Endodermal cell (in vitro differentiated cells): Measurements from ENCODE around the gene EFNB2. TPM values are rescaled to one million over a fixed set of nuclear protein-coding genes. Genes with fewer than 3 reads are reported as not detected.

Source experiments
- DNase-seq: peaks from one replicate; pipeline ENCODE4 v3.0.0-alpha.2; 2017
- H3K27ac ChIP-seq: 2 replicates; pipeline ENCODE4 v1.5.1; 2013; ENCODE audit warnings: mild to moderate bottlenecking, low read depth, low read length, moderate library complexity
- H3K27me3 ChIP-seq: 2 replicates; pipeline ENCODE4 v1.6.1; 2013; ENCODE audit warnings: mild to moderate bottlenecking, low read length, moderate library complexity; ENCODE audit not compliant: insufficient read depth, control insufficient read depth, poor library complexity, severe bottlenecking
- H3K36me3 ChIP-seq: 2 replicates; pipeline ENCODE4 v1.7.0; 2013; ENCODE audit warnings: mild to moderate bottlenecking, low read length, moderate library complexity; ENCODE audit not compliant: control insufficient read depth, insufficient read depth
- H3K4me1 ChIP-seq: one replicate; pipeline ENCODE4 v1.7.0; 2013; ENCODE audit warnings: low read length; ENCODE audit not compliant: control insufficient read depth, insufficient read depth
- H3K4me3 ChIP-seq: 2 replicates; pipeline ENCODE4 v1.5.1; 2013; ENCODE audit warnings: mild to moderate bottlenecking, low read length, moderate library complexity
- H3K9ac ChIP-seq: 2 replicates; pipeline ENCODE4 v1.6.1; 2013; ENCODE audit warnings: mild to moderate bottlenecking, low read length, moderate library complexity; ENCODE audit not compliant: poor library complexity, severe bottlenecking; ENCODE audit errors: extremely low read depth
- H3K9me3 ChIP-seq: 2 replicates; pipeline ENCODE4 v1.6.1; 2013; ENCODE audit warnings: mild to moderate bottlenecking, low read length, moderate library complexity; ENCODE audit not compliant: control insufficient read depth
- H3K27ac Mint-ChIP-seq: 2 replicates; pipeline ENCODE4 v1.8.0; 2020; ENCODE audit warnings: mixed read lengths
- H3K27me3 Mint-ChIP-seq: 2 replicates; pipeline ENCODE4 v1.8.0; 2021; ENCODE audit warnings: mild to moderate bottlenecking, mixed read lengths; ENCODE audit not compliant: insufficient read depth
- H3K36me3 Mint-ChIP-seq: 2 replicates; pipeline ENCODE4 v1.8.0; 2020; ENCODE audit warnings: low read depth, mixed read lengths
- H3K4me1 Mint-ChIP-seq: 2 replicates; pipeline ENCODE4 v1.8.0; 2020; ENCODE audit warnings: mixed read lengths
- H3K4me3 Mint-ChIP-seq: 2 replicates; pipeline ENCODE4 v1.8.0; 2020; ENCODE audit warnings: mild to moderate bottlenecking, moderate library complexity, mixed read lengths
- H3K9me3 Mint-ChIP-seq: 2 replicates; pipeline ENCODE4 v1.8.0; 2020; ENCODE audit warnings: mild to moderate bottlenecking, mixed read lengths
- WGBS, 2 experiments: methylation state at CpG; one replicate each; pipeline versions ENCODE4 v1.1.5 to v1.1.7; 2013; ENCODE audit warnings: missing lambda C conversion rate in 2 of 2, mixed read lengths in 1 of 2; ENCODE audit not compliant: insufficient coverage in 1 of 2, insufficient read length in 1 of 2; 5-methylcytosine and 5-hydroxymethylcytosine counted together
- total RNA-seq, 2 donors: library from RNA; stranded (reverse); fragmentation: NEBNext Ultra II Directional in 1 of 2; extraction: Animal tissue kit (Norgen Biotek cat#: 25700) in 1 of 2; gene quantifications; 2 replicates in 1 of 2; 3 replicates in 1 of 2; pipeline ENCODE4 v1.2.1, GENCODE V29; 2021
- TF ChIP-seq, protein P1 (sequence below): fragments of 200-600 bp; sonication (generic); conservative IDR thresholded peaks from 2 replicates; pipeline ENCODE4 v1.5.0; 2021; ENCODE audit warnings: antibody characterized with exemption, mild to moderate bottlenecking

Gene EFNB2
- total RNA-seq, 2 donors from 2014 or later = 0.84 to 3.1 TPM

DNA sequence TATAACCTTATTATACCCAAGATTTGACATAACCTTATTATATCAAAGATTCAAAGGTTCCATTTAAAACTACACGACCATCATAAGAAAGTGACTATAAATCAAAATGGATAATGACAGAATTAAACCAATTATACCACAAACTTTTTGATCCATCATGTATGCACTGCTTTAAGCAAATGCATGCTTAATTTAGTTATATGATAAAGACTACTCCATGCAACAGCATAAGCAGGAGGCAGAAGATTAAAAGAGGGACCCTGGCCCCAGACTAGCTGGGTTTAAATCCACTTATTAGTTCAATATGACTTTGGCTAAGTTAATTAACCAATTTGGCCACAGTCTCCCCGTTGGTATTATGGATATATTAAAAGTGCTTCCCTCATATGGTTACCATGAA, 11.4 kb downstream of the EFNB2 start:
- peaks cover 49% of the 10 kb centered on the region for H3K27me3 Mint-ChIP-seq
- TF ChIP-seq, protein P1, sequence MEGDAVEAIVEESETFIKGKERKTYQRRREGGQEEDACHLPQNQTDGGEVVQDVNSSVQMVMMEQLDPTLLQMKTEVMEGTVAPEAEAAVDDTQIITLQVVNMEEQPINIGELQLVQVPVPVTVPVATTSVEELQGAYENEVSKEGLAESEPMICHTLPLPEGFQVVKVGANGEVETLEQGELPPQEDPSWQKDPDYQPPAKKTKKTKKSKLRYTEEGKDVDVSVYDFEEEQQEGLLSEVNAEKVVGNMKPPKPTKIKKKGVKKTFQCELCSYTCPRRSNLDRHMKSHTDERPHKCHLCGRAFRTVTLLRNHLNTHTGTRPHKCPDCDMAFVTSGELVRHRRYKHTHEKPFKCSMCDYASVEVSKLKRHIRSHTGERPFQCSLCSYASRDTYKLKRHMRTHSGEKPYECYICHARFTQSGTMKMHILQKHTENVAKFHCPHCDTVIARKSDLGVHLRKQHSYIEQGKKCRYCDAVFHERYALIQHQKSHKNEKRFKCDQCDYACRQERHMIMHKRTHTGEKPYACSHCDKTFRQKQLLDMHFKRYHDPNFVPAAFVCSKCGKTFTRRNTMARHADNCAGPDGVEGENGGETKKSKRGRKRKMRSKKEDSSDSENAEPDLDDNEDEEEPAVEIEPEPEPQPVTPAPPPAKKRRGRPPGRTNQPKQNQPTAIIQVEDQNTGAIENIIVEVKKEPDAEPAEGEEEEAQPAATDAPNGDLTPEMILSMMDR = no peak
- H3K36me3 Mint-ChIP-seq = no peaks in the 10 kb centered on the region
- H3K27me3 ChIP-seq = peaks cover 9% of the 10 kb centered on the region
- H3K4me1 ChIP-seq = peaks cover 22% of the 10 kb centered on the region
- peaks cover 53% of the 10 kb centered on the region for H3K4me1 Mint-ChIP-seq
- no peaks in the 10 kb centered on the region for H3K9me3 ChIP-seq
- H3K36me3 ChIP-seq = no peaks in the 10 kb centered on the region
- no peak overlapping the region for H3K27ac ChIP-seq
- H3K27ac Mint-ChIP-seq = no peak overlapping the region
- no peak overlapping the region for H3K9ac ChIP-seq
- H3K4me3 Mint-ChIP-seq = no peak overlapping the region
- no peak for DNase-seq
- H3K9me3 Mint-ChIP-seq = no peaks in the 10 kb centered on the region
- 83 to 91% methylated on average over 1 to 2 of the region's 2 CpGs for whole genome bisulfite sequencing, 2 experiments
- no peak overlapping the region for H3K4me3 ChIP-seq

DNA sequence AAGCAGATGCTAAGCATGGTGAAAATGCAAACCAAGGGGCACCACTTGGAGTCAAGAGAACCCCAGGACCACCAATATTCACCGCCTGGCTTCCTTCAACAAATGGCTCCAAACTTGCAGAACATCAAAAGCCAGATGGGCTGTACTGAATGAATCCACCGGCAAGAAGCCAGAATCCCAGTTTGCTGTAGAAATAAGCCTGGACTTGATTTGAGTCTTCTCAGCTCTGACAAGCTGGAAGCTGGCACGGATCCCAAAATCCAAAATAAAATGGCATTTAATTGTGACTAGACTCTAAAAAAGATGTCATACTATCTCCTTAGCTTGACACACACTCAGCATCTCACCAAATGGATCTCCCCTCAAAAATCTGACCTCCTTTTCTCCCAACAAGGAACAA, 11.9 kb downstream of the EFNB2 start:
- Histone ChIP-seq H3K36me3 (no peaks in the 10 kb centered on the region), H3K9me3 (no peaks in the 10 kb centered on the region), H3K4me1 (peaks cover 17% of the 10 kb centered on the region), H3K27ac (no peak overlapping the region), H3K27me3 (peaks cover 9% of the 10 kb centered on the region), H3K4me3 (no peak overlapping the region), H3K9ac (no peak overlapping the region)
- no peak overlapping the region for H3K27ac Mint-ChIP-seq
- WGBS, 2 experiments = 94 to 100% methylated on average over 1 to 3 of the region's 3 CpGs
- H3K36me3 Mint-ChIP-seq = no peaks in the 10 kb centered on the region
- H3K4me3 Mint-ChIP-seq = no peak overlapping the region
- DNase-seq = no peak
- TF ChIP-seq, protein P1 = no peak
- H3K27me3 Mint-ChIP-seq = peaks cover 49% of the 10 kb centered on the region
- peaks cover 49% of the 10 kb centered on the region for H3K4me1 Mint-ChIP-seq
- H3K9me3 Mint-ChIP-seq = no peaks in the 10 kb centered on the region

DNA sequence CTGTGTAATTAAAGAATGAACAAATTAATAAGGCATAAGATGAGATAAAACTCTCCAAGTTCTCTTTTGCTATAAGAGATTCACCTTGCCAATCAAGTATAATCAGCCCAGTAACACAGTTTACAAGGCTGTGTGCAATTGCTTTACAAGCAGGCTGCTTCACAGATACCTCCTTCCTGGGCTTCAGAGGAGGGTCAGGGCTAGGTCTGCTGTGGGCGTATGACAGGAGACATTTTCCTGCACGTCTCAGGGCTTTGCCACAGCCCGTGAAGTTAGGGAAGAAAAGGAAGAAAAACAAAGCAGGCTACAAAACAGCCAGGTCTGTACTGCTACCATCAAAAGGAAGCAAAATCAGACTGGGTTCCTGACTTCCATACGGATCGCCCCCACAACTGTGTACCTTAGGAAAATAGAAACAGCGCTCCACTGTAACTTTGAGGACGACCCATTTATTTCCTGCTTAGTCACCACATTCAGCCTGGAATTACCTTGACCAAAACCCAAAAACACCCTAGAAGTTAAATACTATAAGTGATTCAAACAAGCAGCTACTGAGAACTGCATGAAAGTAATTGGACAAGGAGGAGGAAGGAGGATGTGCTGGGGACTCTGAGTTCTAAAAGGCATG, 12.4 kb downstream of the EFNB2 start:
- H3K9me3 Mint-ChIP-seq = no peaks in the 10 kb centered on the region
- H3K36me3 Mint-ChIP-seq = no peaks in the 10 kb centered on the region
- no peak overlapping the region for H3K9ac ChIP-seq
- TF ChIP-seq, protein P1 = no peak
- no peaks in the 10 kb centered on the region for H3K36me3 ChIP-seq
- peak overlapping the region; percentile 13 for H3K27ac ChIP-seq
- no peak overlapping the region for H3K4me3 Mint-ChIP-seq
- peaks cover 46% of the 10 kb centered on the region for H3K27me3 Mint-ChIP-seq
- H3K4me3 ChIP-seq = no peak overlapping the region
- peaks cover 15% of the 10 kb centered on the region for H3K4me1 ChIP-seq
- 85 to 90% methylated on average over 6 to 7 of the region's 7 CpGs for WGBS, 2 experiments
- H3K27me3 ChIP-seq = peaks cover 9% of the 10 kb centered on the region
- H3K4me1 Mint-ChIP-seq = peaks cover 43% of the 10 kb centered on the region
- no peak overlapping the region for H3K27ac Mint-ChIP-seq
- no peaks in the 10 kb centered on the region for H3K9me3 ChIP-seq
- no peak for DNase-seq
